Ishikawa (cell line): ENCODE results near the gene SPAG5.

ENCODE experiments used
- TCF12 ChIP-seq: IDR thresholded peaks from 2 replicates; pipeline ENCODE4 v1.6.1; 2012; ENCODE audit warnings: low read depth
- TF ChIP-seq, protein P1 (sequence below): IDR thresholded peaks from 2 replicates; pipeline ENCODE4 v1.6.1; 2012; ENCODE audit warnings: low read depth, mild to moderate bottlenecking

DNA sequence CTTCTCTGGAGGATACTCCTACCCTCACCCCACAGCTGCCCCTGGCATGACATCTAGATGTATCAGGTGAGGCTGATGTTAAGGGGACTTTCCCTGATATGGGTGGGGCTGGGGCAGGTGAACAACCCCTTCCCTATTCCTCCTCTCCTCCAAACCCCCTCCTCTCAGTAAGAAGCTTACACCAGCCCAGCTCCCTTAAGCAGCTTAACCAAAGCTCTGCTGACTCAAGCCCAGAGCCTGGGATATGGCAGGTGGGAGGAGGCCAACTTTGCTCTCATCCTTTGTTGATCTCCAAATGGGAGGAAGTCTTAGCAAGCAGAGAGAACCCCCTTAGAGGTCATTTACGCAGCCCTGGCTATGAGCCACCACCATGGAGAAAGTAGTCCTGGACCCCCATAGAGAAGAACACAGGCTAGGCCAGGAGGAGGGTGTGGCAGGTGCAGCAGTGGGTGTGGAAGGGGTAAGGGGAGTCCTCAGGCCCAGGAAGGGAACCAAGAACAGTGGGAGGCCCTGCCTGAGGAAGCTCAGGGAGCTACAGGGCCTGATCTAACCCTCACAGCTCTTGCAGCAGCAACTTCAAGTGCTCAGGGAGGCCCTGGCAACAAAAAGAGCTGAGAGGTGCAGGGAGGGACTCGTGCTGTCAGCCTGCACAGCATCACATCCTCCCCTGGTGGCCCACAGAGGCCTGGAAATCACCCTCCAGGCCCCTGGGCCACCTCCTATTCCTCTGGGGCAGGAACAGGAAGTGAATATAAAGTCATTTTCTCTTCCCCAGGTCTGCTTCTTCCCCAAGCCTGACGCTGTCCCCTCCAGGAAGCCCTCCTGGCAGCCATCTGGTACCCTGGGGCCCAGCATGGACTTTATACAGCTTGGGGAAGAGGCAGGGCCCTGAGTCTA, 49.3 kb downstream of the SPAG5 start:
- TF ChIP-seq, protein P1, sequence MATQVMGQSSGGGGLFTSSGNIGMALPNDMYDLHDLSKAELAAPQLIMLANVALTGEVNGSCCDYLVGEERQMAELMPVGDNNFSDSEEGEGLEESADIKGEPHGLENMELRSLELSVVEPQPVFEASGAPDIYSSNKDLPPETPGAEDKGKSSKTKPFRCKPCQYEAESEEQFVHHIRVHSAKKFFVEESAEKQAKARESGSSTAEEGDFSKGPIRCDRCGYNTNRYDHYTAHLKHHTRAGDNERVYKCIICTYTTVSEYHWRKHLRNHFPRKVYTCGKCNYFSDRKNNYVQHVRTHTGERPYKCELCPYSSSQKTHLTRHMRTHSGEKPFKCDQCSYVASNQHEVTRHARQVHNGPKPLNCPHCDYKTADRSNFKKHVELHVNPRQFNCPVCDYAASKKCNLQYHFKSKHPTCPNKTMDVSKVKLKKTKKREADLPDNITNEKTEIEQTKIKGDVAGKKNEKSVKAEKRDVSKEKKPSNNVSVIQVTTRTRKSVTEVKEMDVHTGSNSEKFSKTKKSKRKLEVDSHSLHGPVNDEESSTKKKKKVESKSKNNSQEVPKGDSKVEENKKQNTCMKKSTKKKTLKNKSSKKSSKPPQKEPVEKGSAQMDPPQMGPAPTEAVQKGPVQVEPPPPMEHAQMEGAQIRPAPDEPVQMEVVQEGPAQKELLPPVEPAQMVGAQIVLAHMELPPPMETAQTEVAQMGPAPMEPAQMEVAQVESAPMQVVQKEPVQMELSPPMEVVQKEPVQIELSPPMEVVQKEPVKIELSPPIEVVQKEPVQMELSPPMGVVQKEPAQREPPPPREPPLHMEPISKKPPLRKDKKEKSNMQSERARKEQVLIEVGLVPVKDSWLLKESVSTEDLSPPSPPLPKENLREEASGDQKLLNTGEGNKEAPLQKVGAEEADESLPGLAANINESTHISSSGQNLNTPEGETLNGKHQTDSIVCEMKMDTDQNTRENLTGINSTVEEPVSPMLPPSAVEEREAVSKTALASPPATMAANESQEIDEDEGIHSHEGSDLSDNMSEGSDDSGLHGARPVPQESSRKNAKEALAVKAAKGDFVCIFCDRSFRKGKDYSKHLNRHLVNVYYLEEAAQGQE: no peak
- no peak for TF ChIP-seq TCF12
